ENCODE data around the gene TBX5.
"Not testable (repeated sequence)": the region's sequence is repeated elsewhere in the genome, so short reads cannot be mapped to it uniquely, and the experiment has no call there.

TBX5 gene

DNA sequence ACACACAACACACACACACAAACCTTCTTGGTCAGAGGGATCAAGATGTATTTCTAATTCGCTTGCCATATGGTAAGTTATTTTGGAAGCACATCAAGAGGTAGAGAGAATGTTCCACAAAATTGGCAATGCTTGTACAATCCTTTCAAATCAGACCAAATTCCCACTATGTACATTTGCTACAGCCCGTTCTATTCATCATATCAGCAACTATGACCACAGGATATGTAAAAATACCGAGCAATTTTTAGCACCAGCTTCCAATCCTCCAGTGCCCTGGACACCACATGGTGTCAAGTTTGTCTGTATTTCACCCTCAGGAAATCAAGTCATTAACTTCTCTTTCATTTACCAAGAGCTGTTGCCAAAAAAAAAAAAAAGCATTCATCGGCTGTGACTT, 21.2 kb downstream of the TBX5 start:
- DNase-seq (ENCODE audit: low read depth in 2 of 2), result no peak

DNA sequence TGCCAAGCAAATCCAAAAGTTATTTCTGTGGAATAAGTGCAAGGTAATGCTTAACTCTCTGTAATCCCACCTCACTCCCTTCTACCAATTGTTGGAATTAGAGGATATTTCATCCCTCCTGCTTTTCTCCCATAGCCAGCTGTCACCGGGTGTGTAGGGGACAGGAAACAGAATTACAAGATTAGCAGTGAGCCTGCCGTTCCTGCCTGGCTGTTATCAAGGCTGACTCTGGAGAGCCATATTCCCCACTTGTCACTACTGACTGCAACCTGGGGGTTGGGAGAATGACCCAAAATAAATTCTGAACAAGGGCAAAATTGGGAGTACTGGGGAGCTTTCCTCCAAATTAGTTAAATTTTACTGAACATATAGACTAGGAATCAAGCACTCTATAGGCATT, 24.8 kb downstream of the TBX5 start:
- DNase-seq (ENCODE audit: low read depth in 2 of 2), result no peak

DNA sequence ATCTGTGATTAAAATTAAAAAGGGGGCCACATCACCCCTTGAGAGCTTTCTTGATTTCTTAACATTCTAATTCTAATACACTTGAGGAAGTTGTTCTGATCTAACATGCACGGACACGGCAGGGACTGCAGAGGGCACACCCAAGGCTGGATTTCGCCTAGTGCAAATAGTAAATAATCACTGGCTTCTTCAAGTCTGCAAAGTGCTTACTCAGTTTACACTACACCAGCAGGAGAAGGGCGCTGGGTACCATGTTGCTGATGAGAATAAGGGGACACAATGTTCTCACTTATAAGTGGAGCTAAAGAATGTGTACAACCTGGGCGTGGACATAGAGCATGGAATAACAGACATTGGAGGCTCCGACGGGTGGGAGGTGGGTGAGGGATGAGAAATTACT, 34.2 kb downstream of the TBX5 start:
- no peak for DNase-seq (ENCODE audit: low read depth in 2 of 2)

DNA sequence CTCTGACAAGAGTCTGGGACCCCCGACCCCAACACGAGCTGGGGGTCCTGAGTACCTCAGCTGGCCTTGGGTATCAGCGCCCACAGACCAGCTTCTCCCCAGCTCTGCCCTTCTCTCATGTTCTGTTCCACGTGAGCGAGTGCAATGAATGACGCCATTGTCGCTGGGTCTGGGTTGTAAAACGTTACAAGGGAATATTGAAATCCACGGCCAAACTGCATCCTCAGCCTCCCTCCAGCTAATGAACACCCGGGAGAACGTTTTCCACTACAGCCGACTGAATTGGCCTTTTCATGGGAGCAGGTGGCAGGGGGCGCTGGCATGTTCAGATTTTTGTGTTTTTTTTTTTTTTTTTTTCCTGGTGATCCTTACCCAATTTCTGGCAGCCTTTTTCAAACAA, 34.7 kb downstream of the TBX5 start:
- no peak for DNase-seq (ENCODE audit: low read depth in 2 of 2)

DNA sequence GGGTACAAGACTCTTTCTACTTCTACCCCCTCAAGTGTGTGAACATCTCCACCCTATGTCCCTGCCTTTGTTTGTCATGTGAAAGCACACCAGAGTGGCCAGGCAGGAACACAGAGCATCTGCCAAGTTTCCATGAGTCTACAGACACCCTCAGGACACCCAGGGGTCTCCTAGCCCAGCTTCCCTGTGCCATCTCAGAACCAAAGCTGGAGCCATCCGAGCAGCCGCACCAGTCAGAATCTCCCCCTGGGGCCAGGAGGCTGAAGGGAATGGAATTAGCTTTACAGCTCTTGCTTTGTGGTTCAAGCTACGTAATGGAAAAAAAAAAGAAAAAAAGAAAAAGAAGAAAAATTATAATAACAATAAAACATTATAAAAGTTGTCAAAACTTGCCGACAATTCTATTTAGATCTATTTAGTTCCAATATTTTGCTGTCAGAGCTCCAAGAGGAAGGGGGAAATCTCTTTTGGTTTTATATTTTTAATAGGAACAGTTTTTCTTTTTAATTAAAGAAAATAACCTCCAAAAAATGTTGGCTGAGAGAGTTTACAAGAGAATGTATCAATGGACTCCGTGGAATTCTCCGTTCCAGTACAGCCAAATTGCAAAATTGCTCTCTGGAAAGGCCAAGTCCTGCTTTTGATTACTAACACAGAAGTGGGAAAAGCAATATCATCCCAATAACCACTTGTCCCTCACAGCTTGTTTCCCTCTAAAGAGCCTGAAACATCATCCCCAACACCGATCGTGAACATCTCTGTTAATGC, 37.1 kb downstream of the TBX5 start:
- DNase-seq (ENCODE audit: low read depth in 2 of 2), result no peak

DNA sequence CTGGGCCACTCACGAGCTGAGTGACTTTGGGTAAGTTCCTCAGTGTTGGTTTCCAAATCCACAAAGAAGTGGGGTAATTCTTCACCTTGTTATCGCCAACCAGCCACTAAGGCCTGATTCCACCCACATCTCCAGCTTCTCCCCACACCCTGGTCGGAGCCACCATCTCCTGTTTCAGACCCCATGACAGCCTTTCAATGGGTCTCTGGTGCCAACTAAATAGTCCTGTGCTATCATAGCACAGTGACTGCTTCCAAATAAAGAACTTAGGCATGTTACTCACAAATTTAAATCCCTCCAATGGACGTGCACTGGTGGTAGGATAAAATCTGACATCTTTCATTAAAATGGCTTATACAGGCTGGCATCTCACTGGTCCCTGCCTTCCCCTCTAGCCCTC, 44.0 kb downstream of the TBX5 start:
- DNase-seq (ENCODE audit: low read depth in 2 of 2), result no peak

DNA sequence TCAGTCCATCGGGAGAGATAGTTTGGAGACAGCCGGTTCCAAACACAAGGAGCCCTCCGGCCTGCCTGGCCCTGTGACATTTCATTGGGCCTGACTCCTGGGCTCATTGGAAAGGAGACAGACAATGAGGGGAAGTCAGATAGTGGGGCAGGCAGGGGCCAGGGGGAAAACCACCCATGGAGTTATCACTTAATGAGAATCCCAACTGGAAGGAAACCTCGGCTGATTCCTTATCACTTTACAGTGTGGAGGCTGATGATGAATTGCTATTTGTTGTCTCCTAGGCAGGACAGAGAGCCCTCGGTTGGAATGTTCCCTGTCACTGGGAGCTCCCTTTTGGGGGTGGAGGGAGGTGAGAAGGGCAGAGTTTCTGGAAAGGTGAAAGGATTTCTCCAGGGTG, 44.4 kb downstream of the TBX5 start:
- no peak for DNase-seq (ENCODE audit: low read depth in 2 of 2)

DNA sequence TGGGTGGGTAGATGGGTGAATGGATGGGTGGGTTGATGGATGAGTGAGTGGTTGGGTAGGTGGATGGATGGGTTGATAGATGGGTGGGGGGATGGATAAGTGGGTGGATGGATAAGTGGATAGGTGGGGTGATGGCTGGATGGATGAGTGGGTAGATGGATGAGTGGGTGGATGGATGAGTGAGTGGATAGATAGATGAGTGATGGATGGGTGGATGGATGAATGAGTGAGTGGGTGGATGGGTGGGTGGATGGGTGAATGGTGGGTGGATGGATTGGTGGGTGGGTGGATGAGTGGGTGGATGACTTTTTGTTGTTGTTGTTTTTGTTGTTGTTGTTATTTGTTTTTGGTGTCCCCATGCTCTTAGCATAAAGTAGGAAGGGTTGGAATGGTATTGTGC, 45.5 kb downstream of the TBX5 start:
- DNase-seq (ENCODE audit: low read depth in 2 of 2), result no peak

DNA sequence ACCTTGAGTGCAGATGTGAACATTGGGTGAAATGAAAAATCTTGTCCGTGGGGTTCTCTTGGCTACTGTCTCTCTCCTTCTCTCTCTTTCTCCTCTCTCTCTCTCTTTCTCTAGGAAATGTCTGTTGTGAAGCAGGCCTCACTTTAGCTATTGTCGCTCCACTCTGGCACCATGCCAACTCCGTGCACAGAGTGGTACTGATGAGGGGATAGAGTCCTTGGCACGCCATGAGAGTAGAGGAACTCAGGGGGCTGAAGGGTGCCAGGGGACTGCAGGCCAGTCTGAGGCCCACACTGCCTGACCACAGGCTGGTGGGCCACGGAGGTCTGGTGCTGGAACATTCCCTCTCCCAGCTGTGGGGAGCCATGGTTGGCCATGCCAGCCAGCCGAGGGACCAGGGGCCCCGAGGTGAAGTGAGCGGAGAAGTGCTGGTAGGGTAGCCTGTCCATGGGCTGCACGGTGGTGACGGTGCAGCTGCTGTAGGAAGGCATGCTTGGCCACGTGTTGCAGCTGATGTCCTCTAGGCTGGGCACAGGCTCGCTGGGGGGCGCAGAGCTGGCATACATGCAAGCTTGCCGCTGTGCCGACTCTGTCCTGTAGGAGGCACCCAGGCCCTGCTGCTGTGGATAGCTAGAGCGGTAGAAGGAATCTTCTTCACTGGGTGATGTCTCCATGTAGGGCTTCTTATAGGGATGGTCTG, 50.4 kb downstream of the TBX5 start:
- DNase-seq (ENCODE audit: low read depth in 2 of 2), result no peak

DNA sequence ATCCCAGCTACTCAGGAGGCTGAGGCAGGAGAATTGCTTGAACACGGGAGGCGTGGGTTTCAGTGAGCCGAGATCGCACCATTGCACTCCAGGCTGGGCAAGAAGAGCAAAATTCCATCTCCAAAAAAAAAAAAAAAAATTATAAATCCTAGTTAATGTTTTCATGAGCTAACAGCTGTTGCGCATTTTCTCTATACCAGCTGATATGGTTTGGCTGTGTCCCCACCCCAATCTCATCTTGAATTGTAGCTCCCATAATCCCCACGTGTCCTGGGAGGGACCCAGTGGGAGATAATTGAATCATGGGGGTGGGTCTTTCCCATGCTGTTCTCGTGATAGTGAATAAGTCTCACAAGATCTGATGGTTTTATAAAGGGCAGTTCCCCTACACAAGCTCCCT, 56.7 kb downstream of the TBX5 start:
- not testable (repeated sequence) for DNase-seq (ENCODE audit: low read depth in 2 of 2)

DNA sequence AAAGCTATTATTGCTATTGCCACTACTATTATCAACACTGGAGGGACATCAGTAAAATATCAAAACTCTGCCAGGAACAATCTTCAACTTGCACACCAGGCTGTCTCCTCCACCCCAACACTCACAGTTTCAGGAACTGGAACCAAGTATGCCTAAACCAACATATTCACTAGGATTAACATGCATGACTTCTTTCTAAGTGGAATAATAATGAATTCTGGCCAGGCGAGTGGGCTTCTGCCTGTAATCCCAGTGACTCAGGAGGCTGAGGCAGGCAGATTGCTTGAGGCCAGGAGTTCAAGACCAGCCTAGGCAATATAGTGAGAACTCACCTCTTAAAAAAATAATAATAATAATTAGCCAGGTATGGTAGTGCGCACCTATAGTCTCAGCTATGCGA, 58.1 kb downstream of the TBX5 start:
- DNase-seq (ENCODE audit: low read depth in 2 of 2), result no peak

DNA sequence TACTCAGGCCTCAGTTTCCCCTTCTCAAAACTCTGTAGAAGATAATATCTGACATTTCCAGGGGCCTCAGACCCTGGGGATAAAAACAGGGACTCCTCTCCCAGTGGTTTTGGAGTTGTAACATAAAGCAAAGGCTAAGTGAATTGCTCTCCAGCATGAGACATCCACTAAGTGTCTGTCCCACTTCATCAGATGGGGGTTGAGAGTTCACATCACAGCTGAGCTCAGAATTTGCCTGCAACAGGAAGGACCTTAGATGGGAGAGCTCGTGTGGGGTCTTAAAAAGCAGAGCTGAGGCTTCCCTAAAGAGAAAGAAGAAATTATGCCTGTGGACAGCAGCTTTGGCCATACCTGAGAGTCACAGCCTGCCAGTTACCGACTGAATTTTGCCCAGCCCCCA, 61.1 kb downstream of the TBX5 start:
- DNase-seq (ENCODE audit: low read depth in 2 of 2), result no peak

DNA sequence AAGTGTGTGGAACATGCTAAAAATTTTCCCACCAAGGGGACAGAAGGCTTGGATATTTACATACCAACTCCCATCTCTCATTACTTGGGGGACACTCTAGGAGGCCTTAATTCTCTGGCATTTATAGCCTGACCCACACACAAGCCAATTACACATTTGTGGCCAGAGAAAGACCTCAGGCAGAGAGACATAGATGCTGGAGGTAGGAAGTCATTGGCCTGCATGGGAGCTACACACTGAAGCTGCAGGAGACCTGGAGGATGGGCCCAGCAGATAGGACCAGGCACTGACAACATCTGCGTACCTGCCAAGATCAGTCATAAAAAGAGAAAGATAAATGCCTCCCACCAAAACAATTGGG, 61.7 kb downstream of the TBX5 start:
- no peak for DNase-seq (ENCODE audit: low read depth in 2 of 2)

DNA sequence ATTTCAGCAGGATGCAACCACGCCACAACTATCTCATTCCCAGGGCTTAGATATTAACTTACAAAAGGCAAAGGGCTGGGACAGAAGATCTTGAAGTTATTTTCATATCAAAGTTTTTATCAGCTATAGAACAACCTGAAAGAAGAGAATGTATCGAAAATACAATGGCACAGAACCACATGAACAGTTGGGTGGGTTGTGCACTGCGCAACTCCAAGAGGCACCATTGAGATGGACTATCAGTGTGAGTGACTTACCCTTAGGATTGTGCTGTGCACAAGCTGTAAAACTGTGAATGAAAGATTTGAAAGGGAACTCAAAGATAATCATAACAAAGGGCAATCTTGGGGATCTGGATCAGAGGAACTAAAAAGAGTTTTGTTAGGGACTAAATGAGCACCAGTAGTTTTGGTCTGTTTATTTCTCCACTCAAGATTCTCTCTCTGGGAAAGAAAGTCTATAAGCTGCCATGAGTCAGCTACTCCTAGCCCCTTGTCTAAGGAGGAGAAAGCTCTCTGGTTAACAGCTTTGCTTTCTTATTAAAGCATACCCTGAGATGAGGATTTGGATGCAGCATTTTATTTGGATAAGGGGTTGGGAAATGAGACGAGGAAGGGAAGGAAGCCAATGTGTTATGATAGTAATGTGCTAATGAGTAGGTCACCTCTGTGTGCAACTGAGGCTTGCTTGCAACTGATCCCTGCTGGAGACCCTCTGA, 62.2 kb downstream of the TBX5 start:
- DNase-seq (ENCODE audit: low read depth in 2 of 2), result no peak

DNA sequence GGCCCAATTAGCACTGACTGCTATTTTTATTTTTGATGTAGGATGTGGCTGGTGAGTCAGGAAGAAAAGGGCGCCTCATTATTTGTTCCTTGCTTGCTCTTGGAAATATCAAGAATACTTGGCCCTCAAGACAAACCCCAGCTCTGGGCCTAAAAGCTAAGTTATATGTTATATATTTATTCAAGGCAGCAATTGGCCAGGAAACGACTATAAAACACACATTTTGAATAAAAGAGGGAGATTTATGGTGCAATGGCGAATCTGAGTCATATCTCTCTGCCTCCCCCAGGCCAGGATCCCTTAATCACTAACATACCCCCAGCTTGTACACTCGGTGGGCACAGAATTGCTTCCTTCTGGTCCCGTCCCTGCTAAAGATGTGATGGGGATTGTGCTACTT, 63.3 kb downstream of the TBX5 start:
- DNase-seq (ENCODE audit: low read depth in 2 of 2), result no peak

DNA sequence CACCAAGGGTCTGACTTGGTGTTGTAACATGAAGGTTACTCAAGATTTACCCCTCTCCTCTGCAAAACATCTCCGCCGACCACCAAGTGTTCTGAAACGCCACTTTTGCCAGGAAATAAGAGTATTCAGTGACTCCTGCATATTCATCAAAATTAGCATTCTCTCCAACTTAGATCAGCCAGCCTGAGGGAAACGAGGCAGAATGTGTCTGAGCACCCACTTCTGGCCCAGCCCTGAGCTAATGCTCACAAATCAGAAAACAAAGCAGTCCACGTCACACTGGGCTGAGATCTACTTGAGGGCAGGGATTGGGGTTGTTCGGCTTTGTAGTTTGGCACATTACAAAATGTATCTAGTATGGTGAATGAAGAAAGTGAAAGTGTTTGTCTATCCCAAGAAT, 64.3 kb downstream of the TBX5 start:
- no peak for DNase-seq (ENCODE audit: low read depth in 2 of 2)

DNA sequence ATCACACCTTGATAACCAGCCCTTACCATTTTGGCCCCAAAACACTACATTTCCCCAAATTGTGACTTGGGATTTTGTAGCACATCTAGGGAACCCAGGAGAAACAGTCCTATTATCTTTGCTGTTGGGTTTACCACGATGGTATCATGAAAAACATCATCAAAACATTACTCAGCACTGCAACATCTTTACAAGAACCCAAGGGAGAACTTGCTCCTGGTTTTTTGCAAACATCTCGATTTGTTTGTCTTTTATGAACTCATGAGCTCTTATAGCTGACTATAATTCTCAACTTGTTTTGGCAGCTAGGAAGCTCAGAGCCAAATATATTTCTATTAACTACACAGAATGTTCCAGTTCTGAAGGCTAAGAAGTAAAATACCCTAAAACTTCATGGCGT, 65.7 kb downstream of the TBX5 start:
- DNase-seq (ENCODE audit: low read depth in 2 of 2), result no peak

DNA sequence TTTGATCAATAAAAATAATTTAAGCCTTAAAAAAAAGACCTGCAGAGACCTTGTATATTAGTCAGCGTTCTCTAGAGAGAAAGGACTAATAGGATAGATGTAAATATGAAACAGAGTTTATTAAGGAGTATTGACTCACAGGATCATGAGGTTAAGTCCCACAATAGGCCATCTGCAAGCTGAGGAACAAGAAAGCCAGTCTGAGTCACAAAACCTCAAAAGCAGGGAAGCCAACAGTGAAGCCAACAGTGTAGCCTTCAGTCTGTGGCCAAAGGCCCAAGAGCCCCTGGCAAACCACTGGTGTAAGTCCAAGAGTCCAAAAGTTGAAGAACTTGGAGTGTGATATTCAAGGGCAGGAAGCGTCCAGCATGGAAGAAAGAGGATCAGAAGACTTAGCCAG, 66.3 kb downstream of the TBX5 start:
- DNase-seq (ENCODE audit: low read depth in 2 of 2), result no peak

DNA sequence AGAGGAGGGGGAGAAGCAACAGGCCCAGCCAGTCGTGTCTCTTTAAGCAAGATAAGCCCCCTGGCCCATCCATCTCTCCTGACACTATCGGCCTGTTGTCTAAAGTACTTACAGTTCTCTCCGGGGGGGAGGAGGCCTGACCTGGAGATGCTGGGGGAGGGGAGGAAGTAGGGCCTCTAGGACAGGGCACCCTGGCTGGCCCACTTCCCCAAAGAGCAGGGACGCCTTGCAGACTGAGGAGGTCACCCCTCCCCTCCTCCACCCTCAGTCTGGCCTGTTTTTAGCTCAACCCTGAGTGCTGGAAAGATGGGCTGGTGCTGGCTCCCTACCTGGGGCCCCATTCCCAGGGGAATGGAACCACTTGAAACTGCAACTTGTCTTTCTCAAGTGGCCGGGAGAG, 70.3 kb downstream of the TBX5 start:
- no peak for DNase-seq (ENCODE audit: low read depth in 2 of 2)

DNA sequence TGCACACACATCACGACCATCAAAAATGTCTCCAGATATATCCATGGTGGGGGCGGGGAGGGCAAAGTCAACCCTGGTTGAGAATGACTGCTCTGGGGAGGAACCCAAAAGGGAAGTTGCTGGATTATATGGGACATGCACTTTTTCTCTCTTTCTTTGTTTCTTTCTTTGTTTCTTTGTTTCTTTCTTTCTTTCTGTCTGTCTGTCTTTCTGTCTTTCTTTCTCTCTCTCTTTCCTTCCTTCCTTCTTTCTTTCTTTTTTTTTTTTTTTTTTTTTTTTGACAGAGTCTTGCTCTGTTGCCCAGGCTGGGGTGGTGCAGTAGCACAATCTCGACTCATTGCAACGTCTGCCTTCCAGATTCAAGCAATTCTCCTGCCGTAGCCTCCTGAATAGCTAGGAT, 71.5 kb downstream of the TBX5 start:
- no peak for DNase-seq (ENCODE audit: low read depth in 2 of 2)

DNA sequence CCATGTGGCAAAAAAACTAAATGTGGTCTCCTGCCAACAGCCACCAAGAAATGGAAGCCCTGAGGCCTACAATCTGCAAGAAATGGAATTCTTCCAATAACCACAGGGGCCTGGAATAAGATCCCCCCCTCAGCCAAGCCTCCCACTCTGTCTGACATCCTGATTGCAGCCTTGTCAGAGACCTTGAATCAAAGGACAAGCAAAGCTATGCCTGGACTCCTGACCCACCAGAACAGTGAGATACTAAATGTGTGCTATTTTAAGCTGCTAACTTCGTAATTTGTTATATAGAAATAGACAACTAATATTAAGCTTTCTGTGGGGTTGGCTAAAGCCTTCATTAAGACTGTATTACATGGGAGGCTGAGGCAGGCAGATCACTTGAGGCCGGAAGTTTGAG, 77.7 kb downstream of the TBX5 start:
- DNase-seq (ENCODE audit: low read depth in 2 of 2), result no peak

DNA sequence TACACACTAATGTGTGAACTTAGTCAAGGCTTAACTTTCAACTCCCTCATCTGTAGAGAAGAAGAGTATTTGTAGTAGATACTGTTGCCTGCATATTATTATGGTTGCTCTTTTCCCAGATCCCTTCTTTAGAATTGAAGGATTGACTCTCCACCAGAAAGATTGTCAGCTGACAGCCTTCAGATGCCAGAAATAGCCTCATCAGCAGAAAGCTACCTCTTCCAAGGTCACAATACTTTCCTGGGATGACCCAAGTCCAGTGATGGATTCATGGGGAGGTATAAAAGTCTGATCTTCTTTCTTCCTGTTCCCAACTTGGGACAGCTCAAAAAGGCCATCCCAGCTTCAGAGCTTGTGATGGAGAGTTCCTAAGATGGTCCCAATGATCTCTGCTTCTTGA, 78.2 kb downstream of the TBX5 start:
- DNase-seq (ENCODE audit: low read depth in 2 of 2), result no peak

DNA sequence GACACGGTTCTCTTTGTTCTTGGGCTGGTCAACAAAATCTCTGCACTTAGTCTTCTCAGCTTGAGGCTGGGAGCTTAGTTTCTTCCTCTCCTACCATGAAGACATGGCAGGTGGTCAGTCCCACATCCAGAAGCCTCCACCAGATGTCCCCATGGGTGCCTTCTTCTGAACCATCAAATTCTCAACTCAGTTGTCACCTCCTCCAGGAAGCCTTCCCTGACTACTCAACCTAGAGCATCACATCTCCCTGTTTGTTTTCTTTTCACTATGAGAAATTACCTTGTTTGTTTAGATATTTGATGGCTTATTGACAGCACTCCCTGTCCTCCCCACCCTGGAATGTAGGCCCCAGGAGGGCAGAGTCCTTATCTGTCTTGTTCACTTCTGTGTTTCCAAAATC, 84.4 kb downstream of the TBX5 start:
- no peak for DNase-seq (ENCODE audit: low read depth in 2 of 2)
